WTC11 (cell line): ENCODE measurements around the gene L3HYPDH.

Experiments used
- CDX4 ChIP-seq: fragments of 250-450 bp; sonication (Bioruptor Pico); IDR thresholded peaks from 2 replicates; pipeline ENCODE4 v1.9.0; 2021; ENCODE audit warnings: moderate library complexity, mild to moderate bottlenecking, inconsistent platforms, borderline replicate concordance
- FOXK1 ChIP-seq: sonication (generic); formaldehyde crosslinking; IDR thresholded peaks from 2 replicates; pipeline ENCODE4 v1.8.0; 2022; ENCODE audit warnings: mild to moderate bottlenecking, moderate library complexity, missing genetic modification reagents
- GABPB1 ChIP-seq: sonication (generic); formaldehyde crosslinking; IDR thresholded peaks from 2 replicates; pipeline ENCODE4 v1.8.1; 2023; ENCODE audit warnings: mild to moderate bottlenecking, missing genetic modification reagents
- PREB ChIP-seq: sonication (generic); formaldehyde crosslinking; IDR thresholded peaks from 2 replicates; pipeline ENCODE4 v1.8.1; 2022; ENCODE audit warnings: mild to moderate bottlenecking, missing genetic modification reagents, moderate library complexity, borderline replicate concordance
- SOX15 ChIP-seq: fragments of 250-450 bp; sonication (Bioruptor Pico); IDR thresholded peaks from 2 replicates; pipeline ENCODE4 v1.9.0; 2021; ENCODE audit warnings: mild to moderate bottlenecking
- SP1 ChIP-seq: sonication (generic); formaldehyde crosslinking; conservative IDR thresholded peaks from 2 replicates; pipeline ENCODE4 v1.8.1; 2022; ENCODE audit warnings: missing genetic modification reagents
- ZNF396 ChIP-seq: fragments of 250-450 bp; sonication (Bioruptor Pico); IDR thresholded peaks from 2 replicates; pipeline ENCODE4 v1.8.0; 2021; ENCODE audit warnings: mild to moderate bottlenecking, moderate library complexity, borderline replicate concordance
- TF ChIP-seq, protein P1 (sequence below): fragments of 200-600 bp; IDR thresholded peaks from 2 replicates; pipeline ENCODE4 v1.8.0; 2022; ENCODE audit warnings: antibody characterized with exemption

GRCh38 chr14:59460378-59460777 is 23.8 kb downstream of the L3HYPDH start:
- TF ChIP-seq GABPB1 (no peak), PREB (CRISPR knock-in tag) (no peak), SOX15 (CRISPR knock-in tag) (no peak), CDX4 (no peak), SP1 (CRISPR knock-in tag) (no peak), FOXK1 (CRISPR knock-in tag) (no peak), ZNF396 (CRISPR knock-in tag) (no peak)
- TF ChIP-seq, protein P1, sequence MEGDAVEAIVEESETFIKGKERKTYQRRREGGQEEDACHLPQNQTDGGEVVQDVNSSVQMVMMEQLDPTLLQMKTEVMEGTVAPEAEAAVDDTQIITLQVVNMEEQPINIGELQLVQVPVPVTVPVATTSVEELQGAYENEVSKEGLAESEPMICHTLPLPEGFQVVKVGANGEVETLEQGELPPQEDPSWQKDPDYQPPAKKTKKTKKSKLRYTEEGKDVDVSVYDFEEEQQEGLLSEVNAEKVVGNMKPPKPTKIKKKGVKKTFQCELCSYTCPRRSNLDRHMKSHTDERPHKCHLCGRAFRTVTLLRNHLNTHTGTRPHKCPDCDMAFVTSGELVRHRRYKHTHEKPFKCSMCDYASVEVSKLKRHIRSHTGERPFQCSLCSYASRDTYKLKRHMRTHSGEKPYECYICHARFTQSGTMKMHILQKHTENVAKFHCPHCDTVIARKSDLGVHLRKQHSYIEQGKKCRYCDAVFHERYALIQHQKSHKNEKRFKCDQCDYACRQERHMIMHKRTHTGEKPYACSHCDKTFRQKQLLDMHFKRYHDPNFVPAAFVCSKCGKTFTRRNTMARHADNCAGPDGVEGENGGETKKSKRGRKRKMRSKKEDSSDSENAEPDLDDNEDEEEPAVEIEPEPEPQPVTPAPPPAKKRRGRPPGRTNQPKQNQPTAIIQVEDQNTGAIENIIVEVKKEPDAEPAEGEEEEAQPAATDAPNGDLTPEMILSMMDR = no peak
